OCI-LY3 (cell line): ENCODE data around the gene ABLIM2.

Source experiments
- EZH2phosphoT487 ChIP-seq: fragments of 200-600 bp; shearing (Covaris generic); IDR thresholded peaks from 2 replicates; pipeline ENCODE4 v1.6.1; 2018; ENCODE audit warnings: antibody characterized with exemption, mixed run types, low read depth
- TF ChIP-seq, protein P1 (sequence below): fragments of 200-600, 300-600 bp; sonication (generic); IDR thresholded peaks from 2 replicates; pipeline ENCODE4 v1.5.1; 2014; ENCODE audit warnings: antibody characterized with exemption, low read length, low read depth

GRCh38 chr4:7956934-7957656, 201.5 kb downstream of the ABLIM2 start:
- TF ChIP-seq, protein P1, sequence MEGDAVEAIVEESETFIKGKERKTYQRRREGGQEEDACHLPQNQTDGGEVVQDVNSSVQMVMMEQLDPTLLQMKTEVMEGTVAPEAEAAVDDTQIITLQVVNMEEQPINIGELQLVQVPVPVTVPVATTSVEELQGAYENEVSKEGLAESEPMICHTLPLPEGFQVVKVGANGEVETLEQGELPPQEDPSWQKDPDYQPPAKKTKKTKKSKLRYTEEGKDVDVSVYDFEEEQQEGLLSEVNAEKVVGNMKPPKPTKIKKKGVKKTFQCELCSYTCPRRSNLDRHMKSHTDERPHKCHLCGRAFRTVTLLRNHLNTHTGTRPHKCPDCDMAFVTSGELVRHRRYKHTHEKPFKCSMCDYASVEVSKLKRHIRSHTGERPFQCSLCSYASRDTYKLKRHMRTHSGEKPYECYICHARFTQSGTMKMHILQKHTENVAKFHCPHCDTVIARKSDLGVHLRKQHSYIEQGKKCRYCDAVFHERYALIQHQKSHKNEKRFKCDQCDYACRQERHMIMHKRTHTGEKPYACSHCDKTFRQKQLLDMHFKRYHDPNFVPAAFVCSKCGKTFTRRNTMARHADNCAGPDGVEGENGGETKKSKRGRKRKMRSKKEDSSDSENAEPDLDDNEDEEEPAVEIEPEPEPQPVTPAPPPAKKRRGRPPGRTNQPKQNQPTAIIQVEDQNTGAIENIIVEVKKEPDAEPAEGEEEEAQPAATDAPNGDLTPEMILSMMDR = no peak
- TF ChIP-seq EZH2phosphoT487 = no peak
